Left colon (tissue), 2 donors: Measurements from ENCODE around the gene INVS. TPM values are rescaled to one million over a fixed set of nuclear protein-coding genes. Genes with fewer than 3 reads are reported as not detected.
"Not testable (repeated sequence)": the region's sequence is repeated elsewhere in the genome, so short reads cannot be mapped to it uniquely, and the experiment has no call there.

Experiments used
- ATAC-seq: fragments of 200-7000 bp; cut with Tn5 transposase; one replicate; pipeline ENCODE4 v1.9.1; 2020; ENCODE audit warnings: mild to moderate bottlenecking, moderate library complexity
- DNase-seq, 2 donors: peaks; one replicate each; pipeline ENCODE4 v3.0.0-alpha.2; 2020
- intact Hi-C, 2 donors: fragments of 100-400 bp; cut with DNase I in 1 of 2; cut with micrococcal nuclease in 1 of 2; formaldehyde crosslinking; loops; one replicate each; pipeline versions ENCODE4 v1.11.2 to v1.14.0; 2022; cut with DNase I, micrococcal nuclease
- total RNA-seq, 2 donors: library from RNA; stranded (reverse); fragmentation: NEBNext Ultra II Directional; extraction: Animal tissue kit (Norgen Biotek cat#: 25700); gene quantifications; one replicate each; pipeline ENCODE4 v1.2.1, GENCODE V29; 2021
- donor health status: DM: no; HTN: no; CAD: no.
- donor health status: DM: yes; HTN: yes; CAD: no.

The INVS gene
- total RNA-seq, 2 donors from 2014 or later, result 10.7 to 14.6 TPM

- intact Hi-C loops, result no loop called here
- DNase-seq, result no peak
- no peak for ATAC-seq
These were observed 6.8 kb downstream of the INVS start for GRCh38 chr9:100105861-100106260.

- ATAC-seq (no peak), DNase-seq (no peak)
- intact Hi-C loops, result no loop called here
These were observed 7.6 kb downstream of the INVS start for GRCh38 chr9:100106616-100107015.

GRCh38 chr9:100108559-100108958 is 9.5 kb downstream of the INVS start:
- DNase-seq (no peak), ATAC-seq (no peak)
- intact Hi-C loops, result no loop called here

GRCh38 chr9:100111235-100111634 is 12.2 kb downstream of the INVS start:
- peak; percentile 45 to 49 for DNase-seq
- intact Hi-C loops, result no loop called here
- ATAC-seq, result no peak

- intact Hi-C loops, result no loop called here
- DNase-seq (no peak), ATAC-seq (no peak)
These were observed 13.8 kb downstream of the INVS start for GRCh38 chr9:100112677-100113336.

- no peak for DNase-seq
- intact Hi-C loops, result no loop called here
- ATAC-seq, result no peak
These were observed 18.3 kb downstream of the INVS start for GRCh38 chr9:100117316-100117715.

- ATAC-seq, result no peak
- DNase-seq, result no peak
- intact Hi-C loops, result no loop called here
These were observed 21.2 kb downstream of the INVS start for GRCh38 chr9:100120286-100120685.

- DNase-seq (no peak), ATAC-seq (peak; percentile 59)
- intact Hi-C loops, result no loop called here
These were observed 26.2 kb downstream of the INVS start for GRCh38 chr9:100125236-100125635.

- DNase-seq, result no peak
- intact Hi-C loops, result no loop called here
- ATAC-seq, result no peak
These were observed 26.9 kb downstream of the INVS start for GRCh38 chr9:100125910-100126309.

- DNase-seq (no peak), ATAC-seq (no peak)
- intact Hi-C loops, result no loop called here
These were observed 27.4 kb downstream of the INVS start for GRCh38 chr9:100126423-100126822.

GRCh38 chr9:100129772-100130171 is 30.7 kb downstream of the INVS start:
- intact Hi-C loops, result no loop called here
- no peak for DNase-seq
- ATAC-seq, result no peak

- intact Hi-C loops, result no loop called here
- no peak for ATAC-seq
- DNase-seq, result no peak
These were observed 32.2 kb downstream of the INVS start for GRCh38 chr9:100131216-100131615.

- no peak for DNase-seq
- intact Hi-C loops, result no loop called here
- no peak for ATAC-seq
These were observed 32.9 kb downstream of the INVS start for GRCh38 chr9:100131875-100132430.

GRCh38 chr9:100134731-100135130 is 35.7 kb downstream of the INVS start:
- no peak for DNase-seq

GRCh38 chr9:100136799-100137198 is 37.8 kb downstream of the INVS start:
- not testable (repeated sequence) for DNase-seq

More at GRCh38 chr9:100134731-100135130, 35.7 kb downstream of the INVS start:
- intact Hi-C loops, result no loop called here
- no peak for ATAC-seq

GRCh38 chr9:100140303-100140702 is 41.3 kb downstream of the INVS start:
- DNase-seq, intact Hi-C loops, ATAC-seq: not testable (repeated sequence)

More at GRCh38 chr9:100136799-100137198, 37.8 kb downstream of the INVS start:
- intact Hi-C loops, ATAC-seq: not testable (repeated sequence)

- intact Hi-C loops, ATAC-seq, DNase-seq: not testable (repeated sequence)
These were observed 42.8 kb downstream of the INVS start for GRCh38 chr9:100141862-100142261.

GRCh38 chr9:100145167-100145934 is 46.3 kb downstream of the INVS start:
- not testable (repeated sequence) for DNase-seq, ATAC-seq

GRCh38 chr9:100145976-100146375 is 46.9 kb downstream of the INVS start:
- ATAC-seq, DNase-seq, intact Hi-C loops: not testable (repeated sequence)

More at GRCh38 chr9:100145167-100145934, 46.3 kb downstream of the INVS start:
- intact Hi-C loops, result not testable (repeated sequence)

- DNase-seq (no peak), ATAC-seq (no peak)
- intact Hi-C loops, result no loop called here
These were observed 51.2 kb downstream of the INVS start for GRCh38 chr9:100150214-100150613.
